Body of pancreas (tissue), 4 donors: ENCODE results near the gene TOR4A. TPM values are rescaled to one million over a fixed set of nuclear protein-coding genes. Genes with fewer than 3 reads are reported as not detected.

Source experiments
- ATAC-seq: fragments of 150-250 bp; one replicate; pipeline ENCODE4 v1.9.1; 2016
- DNase-seq, 4 donors: peaks; one replicate each; pipeline ENCODE4 v3.0.0-alpha.2; 2019
- H3K27ac ChIP-seq, 4 donors: fragments of 200-600 bp; sonication (generic); 1 replicate in 3 of 4; 2 replicates in 1 of 4; pipeline versions ENCODE4 v1.5.1 to v1.6.1; 2016 to 2019; ENCODE audit warnings: mild to moderate bottlenecking in 1 of 4, mixed read lengths in 1 of 4, moderate library complexity in 1 of 4
- H3K27me3 ChIP-seq, 2 donors: fragments of 200-600 bp; sonication (generic); one replicate each; pipeline ENCODE4 v1.6.0; 2016; ENCODE audit warnings: mild to moderate bottlenecking in 1 of 2
- H3K36me3 ChIP-seq, 2 donors: fragments of 200-600 bp; sonication (generic); replicated peaks in 1 of 2; 2 replicates each; pipeline ENCODE4 v1.5.1; 2016; ENCODE audit warnings: low read depth in 2 of 2; ENCODE audit not compliant: insufficient read depth in 1 of 2
- H3K4me1 ChIP-seq: fragments of 200-600 bp; sonication (generic); one replicate; pipeline ENCODE4 v1.6.0; 2016
- H3K4me3 ChIP-seq, 2 donors: fragments of 200-600 bp; sonication (generic); 1 replicate in 1 of 2; 2 replicates in 1 of 2; pipeline ENCODE4 v1.5.1; 2016 to 2019
- H3K9me3 ChIP-seq, 3 donors: fragments of 200-600 bp; sonication (generic); 1 replicate in 2 of 3; 2 replicates in 1 of 3; pipeline ENCODE4 v1.5.1; 2016
- CTCF ChIP-seq, 7 experiments: fragments of 450-650 bp in 4 of 7; fragments of 200-600 bp in 3 of 7; sonication (generic) in 3 of 7; IDR thresholded peaks; one replicate each; pipeline ENCODE4 v1.5.1; 2016 to 2019; ENCODE audit warnings: antibody characterized with exemption in 7 of 7
- POLR2A ChIP-seq, 3 donors: fragments of 450-650 bp; IDR thresholded peaks; one replicate each; pipeline ENCODE4 v1.6.1; 2016; ENCODE audit warnings: antibody characterized with exemption in 3 of 3, mild to moderate bottlenecking in 2 of 3
- WGBS, 2 donors: methylation state at CpG; one replicate each; pipeline ENCODE4 v1.1.5; 2017; 5-methylcytosine and 5-hydroxymethylcytosine counted together
- intact Hi-C: fragments of 100-400 bp; cut with DNase I; formaldehyde crosslinking; loops from one replicate; pipeline ENCODE4 v1.15.1; 2023
- total RNA-seq, 2 donors: library from RNA; depleted of rRNA; stranded (reverse); fragments of >200 nt; gene quantifications; one replicate each; pipeline ENCODE4 v1.1.0, GENCODE V29; 2016

TOR4A gene
- total RNA-seq, 2 donors from 2014 or later, result 9.9 to 12.2 TPM

GRCh38 chr9:137286975-137287383 lies 9.5 kb downstream of the TOR4A start:
- ATAC-seq (peak; percentile 98), DNase-seq (peak; percentile 87 to 88 (median 87))
- intact Hi-C loops, result loop anchor here (10.0 kb wide), 2 partner anchors 158 to 238 kb away; partner anchors contain the start of gene ENTPD8
- Histone ChIP-seq H3K27me3 (no peaks in the 10 kb centered on the region), H3K27ac (no peak overlapping the region), H3K4me1 (no peaks in the 10 kb centered on the region), H3K9me3 (no peaks in the 10 kb centered on the region), H3K4me3 (no peak overlapping the region), H3K36me3 (no peaks in the 10 kb centered on the region)
- TF ChIP-seq CTCF (IDR thresholded peaks at IDR 0.05), result peak; percentile 57 to 94 (median 86)
- no peak for TF ChIP-seq POLR2A (IDR thresholded peaks at IDR 0.05)
- 38 to 47% methylated on average over 12 to 14 of the region's 14 CpGs for WGBS, 2 donors

DNA sequence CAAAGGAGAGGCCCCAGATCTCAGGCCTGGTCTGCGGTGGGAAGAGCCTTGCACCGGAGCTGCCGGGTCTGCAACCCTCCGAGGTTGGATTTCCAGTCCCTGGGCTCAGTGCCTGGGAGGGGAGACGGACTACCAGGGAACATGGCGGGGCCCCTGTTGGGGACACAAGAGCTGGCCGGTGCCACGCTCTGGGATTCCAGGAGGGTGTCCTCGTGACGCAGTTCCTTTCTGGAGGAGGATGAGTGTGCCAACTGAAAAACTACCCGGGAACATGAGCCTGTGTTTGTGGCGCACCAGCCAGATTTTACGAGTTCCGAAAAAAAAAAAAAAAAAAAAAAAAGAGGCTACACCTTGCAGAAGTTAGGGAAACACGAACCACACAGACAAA lies 15.6 kb downstream of the TOR4A start:
- 14 to 18% methylated on average over 9 to 15 of the region's 15 CpGs for WGBS, 2 donors
- Histone ChIP-seq H3K9me3 (no peaks in the 10 kb centered on the region), H3K27ac (peak overlapping the region; percentile 84 to 95 (median 92)), H3K4me1 (peaks cover 51% of the 10 kb centered on the region), H3K27me3 (no peaks in the 10 kb centered on the region), H3K36me3 (no peaks in the 10 kb centered on the region), H3K4me3 (no peak overlapping the region)
- ATAC-seq (peak; percentile 19), DNase-seq (peak; percentile 57 to 76 (median 58))
- intact Hi-C loops, result no loop called here
- TF ChIP-seq POLR2A (IDR thresholded peaks at IDR 0.05) (no peak), CTCF (IDR thresholded peaks at IDR 0.05) (no peak)

DNA sequence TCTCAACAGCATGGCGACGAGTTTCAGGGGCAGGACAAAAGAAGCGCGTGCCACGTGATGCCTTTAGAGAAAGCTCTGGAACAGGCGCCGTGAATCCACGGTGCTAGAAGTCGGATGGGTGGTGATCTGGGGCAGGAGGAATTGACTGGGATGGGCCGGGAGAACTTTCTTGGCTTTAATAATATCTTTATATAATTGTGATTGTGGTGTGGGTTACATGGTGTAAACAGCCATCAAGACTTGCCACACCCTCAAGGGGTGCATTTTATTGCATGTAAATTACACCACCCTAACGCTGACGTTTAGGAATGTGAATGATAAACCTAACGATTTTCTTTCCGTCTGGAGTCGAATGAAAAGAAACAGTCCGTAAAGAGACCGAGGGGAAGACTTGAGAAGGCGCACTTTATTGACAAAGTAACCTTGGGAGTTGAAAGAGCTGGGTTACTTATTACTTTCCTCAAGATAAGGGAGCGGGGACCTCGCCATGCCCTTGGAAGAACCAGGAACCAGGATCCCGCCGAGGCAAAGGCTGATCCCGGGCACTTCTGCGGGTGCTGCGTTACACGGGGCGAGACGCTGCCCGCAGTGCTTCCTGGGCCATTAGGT lies 16.1 kb downstream of the TOR4A start:
- peak; percentile 88 to 94 (median 90) for DNase-seq
- intact Hi-C loops, result no loop called here
- Histone ChIP-seq H3K9me3 (no peaks in the 10 kb centered on the region), H3K27me3 (no peaks in the 10 kb centered on the region), H3K36me3 (no peaks in the 10 kb centered on the region), H3K27ac (peak overlapping the region; percentile 84 to 95 (median 92)), H3K4me3 (no peak overlapping the region), H3K4me1 (peaks cover 56% of the 10 kb centered on the region)
- 20% methylated on average over 29 of the region's 29 CpGs for WGBS, 2 donors
- TF ChIP-seq POLR2A (IDR thresholded peaks at IDR 0.05) (peak in 2 of 3 donors; percentile 79 to 84), CTCF (IDR thresholded peaks at IDR 0.05) (peak in 1 of 7 experiments; percentile 7)
- peak; percentile 79 for ATAC-seq

DNA sequence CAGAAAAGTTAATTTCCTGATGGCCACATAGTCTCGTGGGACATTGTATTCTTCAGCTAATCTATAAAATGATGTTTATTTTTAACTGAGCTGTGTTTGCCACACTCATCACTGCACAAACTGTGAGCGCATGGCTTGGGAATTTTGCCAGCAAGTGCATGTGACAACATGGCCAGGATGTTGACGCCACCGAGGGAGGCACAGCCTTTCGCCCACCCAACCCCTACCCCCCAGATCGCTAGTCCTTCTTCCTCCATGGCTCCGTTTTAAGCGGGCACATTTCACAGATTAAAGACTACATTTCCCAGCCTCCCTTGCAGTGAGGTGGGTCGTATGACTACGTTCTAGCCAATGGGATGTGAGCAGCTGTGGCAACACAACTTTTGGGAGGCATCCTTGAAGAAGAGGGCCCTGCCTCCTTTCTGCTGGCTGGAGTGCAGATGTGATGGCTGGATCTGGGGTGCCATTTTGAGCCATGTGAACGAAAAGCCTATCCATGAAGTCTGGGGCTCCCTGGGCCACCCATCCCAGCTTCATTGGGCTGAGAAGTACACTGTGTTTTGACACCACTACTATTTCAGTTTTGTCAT lies 16.7 kb downstream of the TOR4A start:
- ATAC-seq, result peak; percentile 55
- intact Hi-C loops, result no loop called here
- Histone ChIP-seq H3K36me3 (no peaks in the 10 kb centered on the region), H3K27me3 (no peaks in the 10 kb centered on the region), H3K4me1 (peaks cover 62% of the 10 kb centered on the region), H3K27ac (peak overlapping the region; percentile 84 to 95 (median 92)), H3K4me3 (no peak overlapping the region), H3K9me3 (no peaks in the 10 kb centered on the region)
- peak; percentile 87 to 91 (median 90) for DNase-seq
- WGBS, 2 donors, result 12 to 21% methylated on average over 11 of the region's 11 CpGs
- TF ChIP-seq POLR2A (IDR thresholded peaks at IDR 0.05) (no peak), CTCF (IDR thresholded peaks at IDR 0.05) (no peak)
